ENCODE data around the gene CTNNBL1. TPM values are rescaled to one million over a fixed set of nuclear protein-coding genes. Genes with fewer than 3 reads are reported as not detected.

Gene CTNNBL1
- total RNA-seq, 1 experiment from 2014 or later, result 55.4 TPM

DNA sequence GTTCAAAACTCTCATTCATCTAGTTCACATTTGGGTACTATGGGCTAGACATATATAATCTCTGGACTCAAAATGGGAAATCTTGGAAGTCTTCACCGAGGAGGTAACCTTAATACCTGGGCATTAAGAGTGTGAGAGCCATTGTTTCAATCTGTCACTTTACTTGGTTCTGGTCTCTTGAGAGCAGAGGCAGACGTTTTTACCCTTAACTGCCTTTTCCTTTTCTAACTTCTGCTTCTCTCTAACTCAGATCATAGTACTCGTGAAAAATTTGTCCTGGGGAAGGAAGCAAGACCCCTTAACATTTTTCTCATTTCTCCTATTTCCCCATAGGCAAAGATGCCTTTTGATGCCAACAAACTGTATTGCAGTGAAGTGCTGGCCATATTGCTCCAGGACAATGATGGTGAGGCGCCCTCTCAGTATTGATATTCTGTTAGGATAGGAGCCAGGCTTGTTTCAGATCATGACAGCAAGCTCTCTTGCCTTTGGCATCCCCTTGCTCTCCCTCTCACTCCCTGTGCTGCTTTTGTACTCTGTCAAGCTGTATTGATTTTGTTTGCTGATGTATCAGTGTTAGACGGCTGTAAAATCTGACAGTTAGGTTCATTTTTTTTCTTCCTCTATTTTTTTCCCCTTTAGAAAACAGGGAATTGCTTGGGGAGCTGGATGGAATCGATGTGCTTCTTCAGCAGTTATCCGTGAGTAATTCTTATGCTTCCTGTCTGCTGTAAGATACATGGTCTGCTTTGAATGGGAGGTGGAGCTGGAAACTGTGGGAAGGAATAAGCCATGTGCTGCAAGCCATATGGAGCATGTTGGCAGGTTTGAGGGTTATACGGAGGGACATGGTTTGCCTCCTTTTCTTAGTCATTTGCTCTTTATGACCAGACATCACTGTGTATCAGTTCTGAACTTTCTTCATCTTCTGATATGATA lies 83.5 kb downstream of the CTNNBL1 start:
- ChIA-PET CTCF (no interaction called here), POLR2A (no interaction called here), RAD21 (ENCODE audit: low non-redundant PET in 1 of 2, low total read pairs in 2 of 2, uncharacterized antibody in 2 of 2, unreplicated experiment in 2 of 2) (no interaction called here)
- no peaks in the 10 kb centered on the region for H3K27me3 ChIP-seq (ENCODE audit: insufficient read depth, low read length)
- TF ChIP-seq JUND (IDR thresholded peaks at IDR 0.05) (no peak), CBX3 (IDR thresholded peaks at IDR 0.05; ENCODE audit: low read depth) (no peak), ZFX (IDR thresholded peaks at IDR 0.05) (no peak), ZBTB33 (IDR thresholded peaks at IDR 0.05; ENCODE audit: extremely low read depth, insufficient replicate concordance, low read length) (no peak), REST (IDR thresholded peaks at IDR 0.05; ENCODE audit: low read depth) (no peak), CEBPB (IDR thresholded peaks at IDR 0.05; ENCODE audit: low read depth) (no peak), TCF7L2 (IDR thresholded peaks at IDR 0.05; ENCODE audit: borderline replicate concordance, extremely low read depth, insufficient read depth, insufficient read length) (no peak), SIN3A (IDR thresholded peaks at IDR 0.05; ENCODE audit: low read depth) (no peak), YY1 (IDR thresholded peaks at IDR 0.05; ENCODE audit: extremely low read depth, insufficient replicate concordance, low read depth, low read length) (no peak)
- ATAC-seq, result no peak
- no peaks in the 10 kb centered on the region for H3K9me2 ChIP-seq (ENCODE audit: insufficient read depth)
- intact Hi-C loops (cut with micrococcal nuclease), result no loop called here
- H3K79me2 ChIP-seq (ENCODE audit: insufficient read depth, low read length), result no peaks in the 10 kb centered on the region
- no peak for DNase-seq (ENCODE audit: low read depth, low spot score)
- H3K36me3 ChIP-seq (ENCODE audit: control insufficient read depth in 1 of 2, insufficient read depth in 2 of 2, low read length in 2 of 2), result peaks cover 3 to 4% of the 10 kb centered on the region in 2 experiments; a peak in 1 of 4 replicates
- H3K4me3 ChIP-seq (replicated peaks in 1 of 2; ENCODE audit: low read depth in 1 of 2, low read length in 2 of 2), result no peak overlapping the region
- H2AFZ ChIP-seq (ENCODE audit: low read depth, low read length, poor library complexity, severe bottlenecking), result no peak overlapping the region
- BruUV-seq (replicated peaks), result no TSS peak
- H3K27ac ChIP-seq (ENCODE audit: low read depth, low read length), result no peak overlapping the region
- no peak overlapping the region for H3K9ac ChIP-seq (ENCODE audit: low read length)
- no peaks in the 10 kb centered on the region for H4K20me1 ChIP-seq (ENCODE audit: insufficient read depth)
- no peaks in the 10 kb centered on the region for H3K4me1 ChIP-seq (ENCODE audit: control insufficient read depth in 1 of 2, insufficient read depth in 2 of 2, low read length in 2 of 2)
- H3K9me3 ChIP-seq (ENCODE audit: control insufficient read depth in 1 of 2, insufficient read depth in 1 of 2, low read depth in 1 of 2, low read length in 2 of 2), result no peaks in the 10 kb centered on the region
- H3K4me2 ChIP-seq (ENCODE audit: low read length), result no peak overlapping the region

Data from HCT116 (cell line).